CD4-positive, alpha-beta T cell treated with Interleukin-15 for 1 hour (primary cell): ENCODE measurements around the gene EXOC6B.

Experiments used
- DNase-seq: peaks from one replicate; pipeline ENCODE4 v3.0.0-alpha.2; 2020

Gene EXOC6B

GRCh38 chr2:72140621-72140960 is 685.2 kb downstream of the EXOC6B start:
- DNase-seq = no peak

- no peak for DNase-seq
Observed at GRCh38 chr2:72139874-72140620, 685.8 kb downstream of the EXOC6B start.

- no peak for DNase-seq
Observed at GRCh38 chr2:72139471-72139873, 686.4 kb downstream of the EXOC6B start.

GRCh38 chr2:72138921-72139381 is 686.9 kb downstream of the EXOC6B start:
- DNase-seq = no peak

- no peak for DNase-seq
Observed at GRCh38 chr2:72138011-72138881, 687.6 kb downstream of the EXOC6B start.

GRCh38 chr2:72137498-72138010 is 688.3 kb downstream of the EXOC6B start:
- DNase-seq = no peak

- DNase-seq = no peak
Observed at GRCh38 chr2:72136933-72137497, 688.8 kb downstream of the EXOC6B start.

GRCh38 chr2:72136331-72136730 is 689.5 kb downstream of the EXOC6B start:
- DNase-seq = no peak

- DNase-seq = no peak
Observed at GRCh38 chr2:72135921-72136320, 689.9 kb downstream of the EXOC6B start.

- DNase-seq = no peak
Observed at GRCh38 chr2:72134997-72135800, 690.6 kb downstream of the EXOC6B start.

- no peak for DNase-seq
Observed at GRCh38 chr2:72134408-72134996, 691.3 kb downstream of the EXOC6B start.

GRCh38 chr2:72133721-72134407 is 692.0 kb downstream of the EXOC6B start:
- no peak for DNase-seq

GRCh38 chr2:72132981-72133720 is 692.7 kb downstream of the EXOC6B start:
- DNase-seq = no peak

- DNase-seq = no peak
Observed at GRCh38 chr2:72131916-72132841, 693.7 kb downstream of the EXOC6B start.

- DNase-seq = no peak
Observed at GRCh38 chr2:72131371-72131891, 694.4 kb downstream of the EXOC6B start.

- no peak for DNase-seq
Observed at GRCh38 chr2:72130659-72131360, 695.0 kb downstream of the EXOC6B start.

- DNase-seq = no peak
Observed at GRCh38 chr2:72129681-72130340, 696.0 kb downstream of the EXOC6B start.

- DNase-seq = no peak
Observed at GRCh38 chr2:72128843-72129227, 697.0 kb downstream of the EXOC6B start.
